Measurements from ENCODE around the gene DNAAF5. TPM values are rescaled to one million over a fixed set of nuclear protein-coding genes. Genes with fewer than 3 reads are reported as not detected.

DNAAF5 gene
- total RNA-seq, 1 donor from 2014 or later: 17.7 TPM

- no peak for ATAC-seq
- intact Hi-C loops (cut with DNase I): loop anchor here (5.0 kb wide), 1 partner anchor 59 kb away; no protein-coding TSS in a partner anchor
- no peak for DNase-seq (ENCODE audit: missing footprints)
Observed at GRCh38 chr7:726854-727103, 280 bp downstream of the DNAAF5 start.

- intact Hi-C loops (cut with DNase I): loop anchor here (5.0 kb wide), 1 partner anchor 60 kb away; no protein-coding TSS in a partner anchor
- DNase-seq (ENCODE audit: missing footprints) (no peak), ATAC-seq (no peak)
Observed at GRCh38 chr7:727104-727805, 756 bp downstream of the DNAAF5 start, which contains the start of gene PRKAR1B. PRKAR1B (minus strand) TSS chr7:727281; CDS start chr7:711505, 15,776 bp downstream.

- intact Hi-C loops (cut with DNase I): loop anchor here (5.0 kb wide), 1 partner anchor 61 kb away; no protein-coding TSS in a partner anchor
- no peak for ATAC-seq
- DNase-seq (ENCODE audit: missing footprints): no peak
Observed at GRCh38 chr7:727806-728460, 1.4 kb downstream of the DNAAF5 start.

GRCh38 chr7:728602-729001 lies 2.1 kb downstream of the DNAAF5 start:
- ATAC-seq (no peak), DNase-seq (ENCODE audit: missing footprints) (no peak)
- intact Hi-C loops (cut with DNase I): loop anchor here (5.0 kb wide), 1 partner anchor 61 kb away; no protein-coding TSS in a partner anchor

- intact Hi-C loops (cut with DNase I): loop anchor here (5.0 kb wide), 1 partner anchor 62 kb away; no protein-coding TSS in a partner anchor
Observed at GRCh38 chr7:729140-730000, 2.9 kb downstream of the DNAAF5 start.

GRCh38 chr7:730501-731439 lies 4.3 kb downstream of the DNAAF5 start:
- peak; percentile 74 for ATAC-seq
- intact Hi-C loops (cut with DNase I): loop anchor here (5.0 kb wide), 2 partner anchors 42 to 88 kb away; no protein-coding TSS in a partner anchor

More at GRCh38 chr7:729140-730000, 2.9 kb downstream of the DNAAF5 start:
- DNase-seq (ENCODE audit: missing footprints): no peak
- no peak for ATAC-seq

GRCh38 chr7:731440-732085 lies 5.1 kb downstream of the DNAAF5 start:
- intact Hi-C loops (cut with DNase I): loop anchor here (1.0 to 5.0 kb wide), 4 partner anchors 41 to 399 kb away; no protein-coding TSS in a partner anchor
- ATAC-seq (no peak), DNase-seq (ENCODE audit: missing footprints) (peak; percentile 59)

More at GRCh38 chr7:730501-731439, 4.3 kb downstream of the DNAAF5 start:
- no peak for DNase-seq (ENCODE audit: missing footprints)

GRCh38 chr7:732094-732541 lies 5.6 kb downstream of the DNAAF5 start:
- intact Hi-C loops (cut with DNase I): loop anchor here (1.0 to 5.0 kb wide), 4 partner anchors 40 to 399 kb away; no protein-coding TSS in a partner anchor
- DNase-seq (ENCODE audit: missing footprints): peak; percentile 75
- ATAC-seq: peak; percentile 81

GRCh38 chr7:732556-732955 lies 6.1 kb downstream of the DNAAF5 start:
- DNase-seq (ENCODE audit: missing footprints) (no peak), ATAC-seq (no peak)
- intact Hi-C loops (cut with DNase I): loop anchor here (1.0 to 5.0 kb wide), 4 partner anchors 40 to 400 kb away; no protein-coding TSS in a partner anchor

GRCh38 chr7:734214-734613 lies 7.7 kb downstream of the DNAAF5 start:
- ATAC-seq (no peak), DNase-seq (ENCODE audit: missing footprints) (no peak)
- intact Hi-C loops (cut with DNase I): loop anchor here (5.0 kb wide), 2 partner anchors 38 to 92 kb away; no protein-coding TSS in a partner anchor

- no peak for DNase-seq (ENCODE audit: missing footprints)
- no peak for ATAC-seq
- intact Hi-C loops (cut with DNase I): loop anchor here (5.0 kb wide), 2 partner anchors 37 to 93 kb away; no protein-coding TSS in a partner anchor
Observed at GRCh38 chr7:734808-735207, 8.3 kb downstream of the DNAAF5 start.

GRCh38 chr7:738241-738640 lies 11.7 kb downstream of the DNAAF5 start:
- intact Hi-C loops (cut with DNase I): no loop called here
- ATAC-seq (no peak), DNase-seq (ENCODE audit: missing footprints) (no peak)

GRCh38 chr7:738723-739454 lies 12.4 kb downstream of the DNAAF5 start:
- peak; percentile 82 for ATAC-seq
- intact Hi-C loops (cut with DNase I): no loop called here
- DNase-seq (ENCODE audit: missing footprints): peak; percentile 68

GRCh38 chr7:739455-739982 lies 13.0 kb downstream of the DNAAF5 start:
- ATAC-seq: no peak
- intact Hi-C loops (cut with DNase I): no loop called here
- no peak for DNase-seq (ENCODE audit: missing footprints)

- intact Hi-C loops (cut with DNase I): no loop called here
- ATAC-seq (peak; percentile 18), DNase-seq (ENCODE audit: missing footprints) (peak; percentile 64)
Observed at GRCh38 chr7:739983-740942, 13.8 kb downstream of the DNAAF5 start.
